IMR-90 (cell line): ENCODE results near the gene LBP. TPM values are rescaled to one million over a fixed set of nuclear protein-coding genes. Genes with fewer than 3 reads are reported as not detected.
A peak's percentile ranks its signal among the peaks of the same experiment; 100 is the strongest.

ENCODE experiments used
- ATAC-seq: fragments of 200-7000 bp; cut with Tn5 transposase; 2 replicates; pipeline ENCODE4 v1.9.1; 2020; ENCODE audit warnings: low read depth, mild to moderate bottlenecking, moderate library complexity
- BruUV-seq: library from RNA; stranded (reverse); fragments of 400-500 nt; replicated peaks from 2 replicates; lab custom pipeline; 2021; lab: Mats Ljungman, UMichigan
- CTCF ChIA-PET: fragments of 300-600 bp; formaldehyde crosslinking; extraction: SDS; loops from one replicate; lab custom pipeline; 2021; ENCODE audit warnings: antibody characterized with exemption; lab: Yijun Ruan, JAX
- POLR2A ChIA-PET: fragments of 300-600 bp; sonication (Branson Sonifier 250); formaldehyde crosslinking; loops from one replicate; lab custom pipeline; 2022; ENCODE audit warnings: antibody characterized with exemption; ENCODE audit not compliant: unreplicated experiment; lab: Charles Lee
- DNase-seq: peaks from one replicate; pipeline ENCODE4 v3.0.0; 2013
- H2AFZ ChIP-seq: replicated peaks from 2 replicates; pipeline ENCODE3; 2013; ENCODE audit warnings: low read length, mild to moderate bottlenecking; ENCODE audit not compliant: poor library complexity
- H2AK5ac ChIP-seq: 2 replicates; pipeline ENCODE4 v1.6.1; 2013; ENCODE audit warnings: low read depth, low read length, inconsistent platforms
- H2AK9ac ChIP-seq: replicated peaks from 2 replicates; pipeline ENCODE3; 2013; ENCODE audit warnings: mild to moderate bottlenecking, low read depth, low read length, moderate library complexity; ENCODE audit not compliant: poor library complexity
- H2BK120ac ChIP-seq: 2 replicates; pipeline ENCODE4 v1.6.1; 2013; ENCODE audit warnings: low read depth, low read length, inconsistent platforms
- H2BK15ac ChIP-seq: 3 replicates; pipeline ENCODE4 v1.6.1; 2013; ENCODE audit warnings: low read depth, low read length, inconsistent platforms
- H2BK20ac ChIP-seq: 2 replicates; pipeline ENCODE4 v1.6.1; 2013; ENCODE audit warnings: low read depth, mild to moderate bottlenecking, inconsistent platforms, low read length, moderate library complexity
- H2BK5ac ChIP-seq: 2 replicates; pipeline ENCODE4 v1.6.1; 2013; ENCODE audit warnings: mild to moderate bottlenecking, low read depth, low read length, inconsistent platforms; ENCODE audit not compliant: poor library complexity, severe bottlenecking
- H3K14ac ChIP-seq: replicated peaks from 2 replicates; pipeline ENCODE4 v1.6.1; 2013; ENCODE audit warnings: low read depth, low read length, inconsistent platforms
- H3K18ac ChIP-seq: 2 replicates; pipeline ENCODE4 v1.6.1; 2013; ENCODE audit warnings: low read depth, low read length, control low read depth
- H3K23ac ChIP-seq: 2 replicates; pipeline ENCODE4 v1.6.1; 2013; ENCODE audit warnings: low read depth, low read length, inconsistent platforms
- H3K27ac ChIP-seq: 2 replicates; pipeline ENCODE4 v1.5.1; 2013; ENCODE audit warnings: mild to moderate bottlenecking, control low read depth, low read length; ENCODE audit not compliant: insufficient read depth
- H3K27me3 ChIP-seq: 2 replicates; pipeline ENCODE4 v1.6.1; 2013; ENCODE audit warnings: low read length; ENCODE audit not compliant: control insufficient read depth, insufficient read depth
- H3K36me3 ChIP-seq: 2 replicates; pipeline ENCODE4 v1.6.1; 2013; ENCODE audit warnings: low read length, mixed read lengths; ENCODE audit not compliant: control insufficient read depth, insufficient read depth
- H3K4ac ChIP-seq: 2 replicates; pipeline ENCODE4 v1.6.1; 2013; ENCODE audit warnings: low read depth, low read length, inconsistent platforms
- H3K4me1 ChIP-seq: 2 replicates; pipeline ENCODE4 v1.6.1; 2013; ENCODE audit warnings: low read length, mixed read lengths; ENCODE audit not compliant: control insufficient read depth, insufficient read depth
- H3K4me2 ChIP-seq: 2 replicates; pipeline ENCODE4 v1.6.1; 2013; ENCODE audit warnings: low read depth, mild to moderate bottlenecking, control low read depth, low read length, moderate library complexity
- H3K4me3 ChIP-seq: 2 replicates; pipeline ENCODE4 v1.5.1; 2013; ENCODE audit warnings: low read depth, mild to moderate bottlenecking, control low read depth, low read length, moderate library complexity; ENCODE audit not compliant: insufficient read depth
- H3K56ac ChIP-seq: 2 replicates; pipeline ENCODE4 v1.6.1; 2013; ENCODE audit warnings: low read length, inconsistent platforms; ENCODE audit not compliant: insufficient read depth; ENCODE audit errors: extremely low read depth
- H3K79me1 ChIP-seq, 2 experiments: 2 replicates each; pipeline ENCODE4 v1.6.1; 2013; ENCODE audit warnings: low read length in 2 of 2, inconsistent platforms in 1 of 2, low read depth in 1 of 2
- H3K9ac ChIP-seq: 2 replicates; pipeline ENCODE4 v1.6.1; 2013; ENCODE audit warnings: low read depth, low read length, control low read depth
- H3K9me1 ChIP-seq: 2 replicates; pipeline ENCODE4 v1.6.1; 2013; ENCODE audit warnings: low read length, inconsistent platforms; ENCODE audit not compliant: insufficient read depth
- H3K9me3 ChIP-seq: 2 replicates; pipeline ENCODE4 v1.6.1; 2013; ENCODE audit warnings: low read length; ENCODE audit not compliant: control insufficient read depth, insufficient read depth
- H4K20me1 ChIP-seq: 2 replicates; pipeline ENCODE4 v1.6.1; 2013; ENCODE audit warnings: low read length, inconsistent platforms; ENCODE audit not compliant: insufficient read depth
- H4K5ac ChIP-seq: 2 replicates; pipeline ENCODE4 v1.6.1; 2013; ENCODE audit warnings: mild to moderate bottlenecking, low read depth, low read length, control low read depth
- H4K8ac ChIP-seq, 2 experiments: 2 replicates each; pipeline ENCODE4 v1.6.1; 2013; ENCODE audit warnings: low read depth in 2 of 2, low read length in 2 of 2, control low read depth in 1 of 2, inconsistent platforms in 1 of 2
- H4K91ac ChIP-seq: 2 replicates; pipeline ENCODE4 v1.6.1; 2013; ENCODE audit warnings: low read depth, low read length, inconsistent platforms; ENCODE audit not compliant: insufficient read depth
- CTCF ChIP-seq: conservative IDR thresholded peaks from 2 replicates; pipeline ENCODE4 v1.5.1; 2012; ENCODE audit warnings: mild to moderate bottlenecking, low read depth, low read length, improper control_type of control experiment
- FOS ChIP-seq: fragments of 150-350 bp; IDR thresholded peaks from 2 replicates; pipeline ENCODE4 v1.6.1; 2016; ENCODE audit warnings: low read depth, low read length
- MXI1 ChIP-seq: IDR thresholded peaks from 2 replicates; pipeline ENCODE4 v1.6.1; 2012; ENCODE audit warnings: low read depth, mild to moderate bottlenecking, low read length, moderate library complexity, borderline replicate concordance
- POLR2A ChIP-seq: IDR thresholded peaks from 2 replicates; pipeline ENCODE4 v1.6.1; 2012; ENCODE audit warnings: mild to moderate bottlenecking, low read depth, low read length
- RAD21 ChIP-seq: IDR thresholded peaks from 2 replicates; pipeline ENCODE4 v1.6.1; 2012; ENCODE audit warnings: low read length, improper control_type of control experiment
- USF2 ChIP-seq: fragments of 150-350 bp; IDR thresholded peaks from 2 replicates; pipeline ENCODE4 v1.6.1; 2017; ENCODE audit warnings: mild to moderate bottlenecking, antibody characterized with exemption, low read length, low read depth
- WGBS, 2 experiments: methylation state at CpG; one replicate each; pipeline versions ENCODE4 v1.1.5 to v1.1.7; 2013; ENCODE audit warnings: missing lambda C conversion rate in 2 of 2; ENCODE audit not compliant: insufficient read length in 1 of 2; ENCODE audit errors: extremely low coverage in 2 of 2; 5-methylcytosine and 5-hydroxymethylcytosine counted together
- dilution Hi-C: fragments of 300-500 bp; cut with HindIII; formaldehyde crosslinking; loops from one replicate; pipeline ENCODE4 v1.14.3; 2018; ENCODE audit warnings: low sequenced_read_pairs; ENCODE audit not compliant: unreplicated experiment
- in situ Hi-C: fragments of 300-500 bp; cut with MboI; formaldehyde crosslinking; loops from 3 replicates; pipeline ENCODE4 v1.14.3; 2019; ENCODE audit warnings: low sequenced_read_pairs, inconsistent platforms, mixed read lengths
- intact Hi-C: fragments of 100-400 bp; cut with micrococcal nuclease; formaldehyde crosslinking; loops from 2 replicates; pipeline ENCODE4 v1.10.0; 2022
- polyA plus RNA-seq, 3 experiments: library from polyadenylated mRNA; depleted of rRNA; stranded (reverse); fragments of >200 nt; gene quantifications; 2 replicates each; pipeline ENCODE4 v1.2.3, GENCODE V29; 2012; ENCODE audit warnings: low replicate concordance in 1 of 3
- total RNA-seq: library from RNA; depleted of rRNA; stranded (reverse); fragments of >200 nt; gene quantifications from 2 replicates; pipeline ENCODE4 v1.2.3, GENCODE V29; 2012

LBP gene
- total and polyA plus RNA-seq, 2 of the 4 experiments (the other 2 are of a cell fraction), result not detected

- TF ChIP-seq RAD21, result no peak
Observed at GRCh38 chr20:38355161-38356012, 9.1 kb downstream of the LBP start (continued).

- Histone ChIP-seq H3K79me1 (no peaks in the 10 kb centered on the region), H2AK9ac (no peak overlapping the region), H2AFZ (no peak overlapping the region), H3K27ac (no peak overlapping the region), H4K91ac (no peak overlapping the region), H4K8ac (no peak overlapping the region), H4K20me1 (no peaks in the 10 kb centered on the region), H2AK5ac (no peak overlapping the region), H3K18ac (no peak overlapping the region), H3K14ac (no peak overlapping the region), H3K4me2 (no peak overlapping the region), H2BK15ac (no peak overlapping the region), H3K4me1 (no peaks in the 10 kb centered on the region; the same call in 1 of the 2 replicates), H2BK20ac (no peak overlapping the region), H3K4me3 (no peak overlapping the region), H2BK120ac (no peak overlapping the region), H3K56ac (no peak overlapping the region), H3K9ac (no peak overlapping the region), H4K5ac (no peak overlapping the region), H2BK5ac (no peak overlapping the region), H3K9me1 (no peaks in the 10 kb centered on the region), H3K27me3 (peaks cover 4% of the 10 kb centered on the region), H3K4ac (no peak overlapping the region), H3K36me3 (no peaks in the 10 kb centered on the region), H3K23ac (no peak overlapping the region), H3K9me3 (no peaks in the 10 kb centered on the region)
- ChIA-PET POLR2A (no interaction called here), CTCF (interaction anchor here (1.8 kb wide), 1 partner anchor 40 kb away, joined by 3 read pairs; no protein-coding TSS in a partner anchor)
- no peak for TF ChIP-seq POLR2A
- TF ChIP-seq FOS, result no peak
- no peak for TF ChIP-seq USF2
- TF ChIP-seq CTCF, result no peak
- no peak for TF ChIP-seq MXI1
- intact Hi-C loops (no loop called here), dilution Hi-C loops (no loop called here), in situ Hi-C loops (no loop called here)
- ATAC-seq (no peak), DNase-seq (peak; percentile 15)
- 100% methylated on average over 1 of the region's 7 CpGs; no CpG with 5 or more reads in 1 of the 2 experiments for WGBS, 2 experiments
- no TSS peak for BruUV-seq
Observed at GRCh38 chr20:38357653-38358207, 11.4 kb downstream of the LBP start.
